MM.1S (cell line): ENCODE results near the gene PLAAT5.

Experiments used
- DNase-seq: peaks from one replicate; pipeline ENCODE4 v3.0.0-alpha.2; 2015
- H2AFZ ChIP-seq: fragments of 300-600 bp; sonication (generic); 2 replicates; pipeline ENCODE4 v1.6.0; 2016; ENCODE audit warnings: antibody characterized with exemption, low read length
- H3F3A ChIP-seq: fragments of 300-600 bp; sonication (generic); 2 replicates; pipeline ENCODE4 v1.6.1; 2016; ENCODE audit warnings: mild to moderate bottlenecking, antibody characterized with exemption, low read length, moderate library complexity, mixed read lengths; ENCODE audit not compliant: insufficient read depth
- H3K27ac ChIP-seq: fragments of 300-600 bp; sonication (generic); 2 replicates; pipeline ENCODE4 v1.5.1; 2016; ENCODE audit warnings: mild to moderate bottlenecking, low read length
- H3K27me3 ChIP-seq: fragments of 300-600 bp; sonication (generic); replicated peaks from 2 replicates; pipeline ENCODE4 v1.6.0; 2016; ENCODE audit warnings: low read length; ENCODE audit not compliant: insufficient read depth
- H3K36me3 ChIP-seq: fragments of 300-600 bp; sonication (generic); replicated peaks from 2 replicates; pipeline ENCODE4 v1.6.1; 2016; ENCODE audit warnings: mild to moderate bottlenecking, low read length, mixed read lengths; ENCODE audit not compliant: insufficient read depth
- H3K4me1 ChIP-seq: fragments of 300-600 bp; sonication (generic); 2 replicates; pipeline ENCODE4 v1.6.1; 2016; ENCODE audit warnings: low read length, mixed read lengths
- H3K4me2 ChIP-seq: fragments of 300-600 bp; sonication (generic); 2 replicates; pipeline ENCODE4 v1.6.0; 2016; ENCODE audit warnings: low read depth, low read length
- H3K4me3 ChIP-seq: fragments of 300-600 bp; sonication (generic); 2 replicates; pipeline ENCODE4 v1.5.1; 2016; ENCODE audit warnings: low read length, mixed read lengths
- H3K79me2 ChIP-seq: fragments of 300-600 bp; sonication (generic); 2 replicates; pipeline ENCODE4 v1.6.1; 2016; ENCODE audit warnings: mixed run types, low read length, mixed read lengths
- H3K9ac ChIP-seq: fragments of 300-600 bp; sonication (generic); 2 replicates; pipeline ENCODE4 v1.6.1; 2016; ENCODE audit warnings: low read length, mixed read lengths
- H3K9me2 ChIP-seq: fragments of 300-600 bp; sonication (generic); replicated peaks from 2 replicates; pipeline ENCODE4 v1.6.1; 2016; ENCODE audit warnings: mild to moderate bottlenecking, low read length, mixed read lengths; ENCODE audit not compliant: insufficient read depth
- H3K9me3 ChIP-seq: fragments of 300-600 bp; sonication (generic); replicated peaks from 2 replicates; pipeline ENCODE4 v1.6.1; 2016; ENCODE audit warnings: mild to moderate bottlenecking, low read length, mixed read lengths; ENCODE audit not compliant: insufficient read depth
- H4K20me1 ChIP-seq: fragments of 300-600 bp; sonication (generic); 2 replicates; pipeline ENCODE4 v1.6.1; 2016; ENCODE audit warnings: mild to moderate bottlenecking, low read length, moderate library complexity, mixed read lengths; ENCODE audit not compliant: insufficient read depth
- CTCF ChIP-seq: fragments of 300-600 bp; sonication (generic); IDR thresholded peaks from 2 replicates; pipeline ENCODE4 v1.5.1; 2016; ENCODE audit warnings: antibody characterized with exemption, low read length, mixed read lengths
- EZH2 ChIP-seq: fragments of 300-600 bp; sonication (generic); optimal IDR thresholded peaks from 2 replicates; pipeline ENCODE3; 2017; ENCODE audit warnings: low read depth, mild to moderate bottlenecking, antibody characterized with exemption, low read length, mixed read lengths
- EZH2phosphoT487 ChIP-seq: fragments of 300-600 bp; sonication (generic); IDR thresholded peaks from 2 replicates; pipeline ENCODE4 v1.6.1; 2018; ENCODE audit warnings: antibody characterized with exemption, low read length

The PLAAT5 gene

GRCh38 chr11:63521896-63522295 is 30.9 kb upstream of the PLAAT5 start:
- no peak for DNase-seq
- Histone ChIP-seq H3K36me3 (no peaks in the 10 kb centered on the region), H3K27me3 (no peaks in the 10 kb centered on the region), H3F3A (no peaks in the 10 kb centered on the region), H3K4me1 (peaks cover 7% of the 10 kb centered on the region), H3K27ac (no peak overlapping the region), H3K9me2 (no peaks in the 10 kb centered on the region), H2AFZ (no peak overlapping the region), H3K9ac (no peak overlapping the region), H3K79me2 (no peaks in the 10 kb centered on the region), H3K9me3 (no peaks in the 10 kb centered on the region), H3K4me3 (no peak overlapping the region), H3K4me2 (no peak overlapping the region), H4K20me1 (no peaks in the 10 kb centered on the region)
- TF ChIP-seq CTCF (no peak), EZH2phosphoT487 (no peak), EZH2 (no peak)

- H3K36me3 ChIP-seq = no peaks in the 10 kb centered on the region
- no peak overlapping the region for H3K4me2 ChIP-seq
- no peak overlapping the region for H2AFZ ChIP-seq
- DNase-seq = no peak
- no peaks in the 10 kb centered on the region for H3K27me3 ChIP-seq
- no peak overlapping the region for H3K4me3 ChIP-seq
- no peaks in the 10 kb centered on the region for H3K9me2 ChIP-seq
- TF ChIP-seq EZH2phosphoT487 = no peak
- no peak for TF ChIP-seq EZH2
- no peak for TF ChIP-seq CTCF
- H3K9me3 ChIP-seq = no peaks in the 10 kb centered on the region
- no peaks in the 10 kb centered on the region for H4K20me1 ChIP-seq
- no peaks in the 10 kb centered on the region for H3F3A ChIP-seq
- H3K27ac ChIP-seq = no peak overlapping the region
- peaks cover 7% of the 10 kb centered on the region for H3K4me1 ChIP-seq
- no peaks in the 10 kb centered on the region for H3K79me2 ChIP-seq
- H3K9ac ChIP-seq = no peak overlapping the region
Observed at GRCh38 chr11:63520606-63521170, 29.7 kb upstream of the PLAAT5 start.

- Histone ChIP-seq H4K20me1 (no peaks in the 10 kb centered on the region), H3K4me3 (no peak overlapping the region), H3K4me2 (no peak overlapping the region), H3K27me3 (no peaks in the 10 kb centered on the region), H3K79me2 (no peaks in the 10 kb centered on the region), H3K9me3 (no peaks in the 10 kb centered on the region), H3F3A (no peaks in the 10 kb centered on the region), H2AFZ (no peak overlapping the region; the same call in 1 of the 2 replicates), H3K4me1 (peaks cover 7% of the 10 kb centered on the region), H3K27ac (peak overlapping the region; percentile 36; the same call in 1 of the 2 replicates), H3K9me2 (no peaks in the 10 kb centered on the region), H3K36me3 (no peaks in the 10 kb centered on the region), H3K9ac (no peak overlapping the region)
- no peak for TF ChIP-seq CTCF
- no peak for TF ChIP-seq EZH2phosphoT487
- TF ChIP-seq EZH2 = no peak
- DNase-seq = peak; percentile 80
Observed at GRCh38 chr11:63518548-63518947, 27.6 kb upstream of the PLAAT5 start.
